ENCODE measurements around the gene FFAR3.

The FFAR3 gene

DNA sequence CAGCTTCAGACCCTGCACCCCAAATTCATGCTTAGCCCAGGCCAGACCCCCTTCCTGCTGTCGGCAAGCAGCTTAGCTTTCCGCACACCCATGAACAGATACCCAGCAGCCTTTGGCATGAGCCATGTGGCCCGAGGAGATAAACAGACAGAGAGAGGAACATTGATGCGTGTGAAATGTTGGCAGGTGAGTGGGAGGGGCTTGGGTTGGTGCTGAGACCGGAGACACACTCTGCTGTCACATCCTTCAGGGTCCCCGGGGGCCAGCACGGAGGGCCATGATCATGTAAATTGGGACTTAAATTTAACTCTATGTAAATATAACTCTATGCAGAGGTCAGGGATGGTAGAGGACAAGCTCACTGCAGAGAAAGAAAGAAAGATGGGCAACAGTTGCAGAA, 27.8 kb upstream of the FFAR3 start:
- no peak for DNase-seq (ENCODE audit: low spot score)

DNA sequence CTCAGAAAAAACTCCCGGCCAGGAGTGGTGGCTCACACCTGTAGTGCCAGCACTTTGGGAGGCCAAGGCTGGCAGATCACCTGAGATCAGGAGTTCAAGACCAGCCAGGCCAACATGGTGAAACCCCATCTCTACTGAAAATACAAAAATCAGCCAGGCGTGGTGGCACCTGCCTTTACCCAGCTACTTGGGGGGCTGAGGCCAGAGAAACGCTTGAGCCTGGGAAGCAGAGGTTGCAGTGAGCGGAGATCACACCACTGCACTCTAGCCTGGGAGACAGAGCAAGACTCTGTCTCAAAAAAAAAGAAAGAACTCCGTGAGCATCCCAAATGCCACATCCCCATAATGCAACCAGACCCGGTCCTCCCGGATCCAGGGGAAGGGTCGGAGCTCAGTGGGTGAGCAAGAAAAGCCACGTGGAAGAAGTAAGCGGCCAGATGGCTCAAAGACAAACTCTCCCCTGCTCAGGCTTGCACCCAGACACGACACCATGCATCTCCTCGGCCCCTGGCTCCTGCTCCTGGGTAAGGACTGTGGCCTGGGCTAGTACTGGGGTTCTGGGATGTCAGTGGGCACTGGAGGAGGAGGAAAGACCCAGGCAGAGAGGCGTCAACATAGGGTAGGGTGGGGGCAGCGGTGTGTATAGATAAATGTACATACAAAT, 26.6 kb upstream of the FFAR3 start:
- DNase-seq (ENCODE audit: low spot score) = no peak

DNA sequence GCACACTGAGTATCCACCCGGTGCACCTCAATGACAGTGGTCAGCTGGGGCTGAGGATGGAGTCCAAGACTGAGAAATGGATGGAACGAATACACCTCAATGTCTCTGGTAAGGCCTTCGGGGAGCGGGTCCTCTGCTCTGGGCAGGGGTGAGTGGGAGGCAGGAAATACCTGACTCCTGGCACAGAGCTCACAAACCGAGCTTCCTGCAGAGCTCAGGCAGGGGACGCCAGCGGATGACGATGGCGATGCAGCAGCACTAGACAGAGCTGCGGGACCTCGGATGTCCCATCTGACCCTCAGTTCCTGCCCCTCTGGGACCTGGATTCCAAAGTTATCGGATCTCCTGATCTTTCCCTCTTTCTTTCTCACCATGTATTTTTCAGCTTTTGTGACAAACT, 25.4 kb upstream of the FFAR3 start:
- DNase-seq (ENCODE audit: low spot score) = no peak

GRCh38 chr19:35334144-35334753, 24.0 kb upstream of the FFAR3 start:
- DNase-seq (ENCODE audit: low spot score) = no peak

- DNase-seq (ENCODE audit: low spot score) = no peak
Observed at GRCh38 chr19:35336166-35336955, 21.9 kb upstream of the FFAR3 start.

- DNase-seq (ENCODE audit: low spot score) = no peak
Observed at GRCh38 chr19:35337097-35337983, 20.9 kb upstream of the FFAR3 start.

DNA sequence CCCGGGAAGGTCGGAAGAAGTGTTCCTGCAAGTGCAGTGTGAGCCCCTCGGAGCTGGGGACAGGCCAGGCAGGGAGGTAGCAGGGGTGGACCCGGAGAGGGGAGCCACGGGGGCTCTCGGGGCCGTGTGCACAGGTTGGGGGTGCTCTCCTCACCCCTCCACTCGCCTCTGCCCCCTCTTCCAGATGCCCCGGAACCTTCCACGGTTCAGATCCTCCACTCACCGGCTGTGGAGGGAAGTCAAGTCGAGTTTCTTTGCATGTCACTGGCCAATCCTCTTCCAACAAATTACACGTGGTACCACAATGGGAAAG, 20.3 kb upstream of the FFAR3 start:
- no peak for DNase-seq (ENCODE audit: low spot score)

DNA sequence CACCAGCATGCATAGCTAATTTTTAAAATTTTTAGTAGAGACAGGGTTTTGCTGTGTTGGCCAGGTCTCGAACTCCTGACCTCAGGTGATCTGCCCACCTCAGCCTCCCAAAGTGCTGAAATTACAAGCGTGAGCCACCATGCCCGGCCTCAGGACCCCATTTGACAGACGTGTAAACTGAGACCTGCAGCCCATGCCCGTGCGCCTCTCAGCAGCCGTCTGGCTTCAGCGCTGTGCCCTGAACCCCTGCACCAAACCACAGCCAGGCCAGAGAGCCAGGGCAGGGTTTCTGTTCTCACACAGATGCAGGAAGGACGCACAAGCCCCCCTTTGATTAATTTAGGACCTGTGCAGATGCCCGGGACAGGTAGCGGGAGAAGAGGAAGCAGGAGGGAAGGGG, 17.8 kb upstream of the FFAR3 start:
- no peak for DNase-seq (ENCODE audit: low spot score)

DNA sequence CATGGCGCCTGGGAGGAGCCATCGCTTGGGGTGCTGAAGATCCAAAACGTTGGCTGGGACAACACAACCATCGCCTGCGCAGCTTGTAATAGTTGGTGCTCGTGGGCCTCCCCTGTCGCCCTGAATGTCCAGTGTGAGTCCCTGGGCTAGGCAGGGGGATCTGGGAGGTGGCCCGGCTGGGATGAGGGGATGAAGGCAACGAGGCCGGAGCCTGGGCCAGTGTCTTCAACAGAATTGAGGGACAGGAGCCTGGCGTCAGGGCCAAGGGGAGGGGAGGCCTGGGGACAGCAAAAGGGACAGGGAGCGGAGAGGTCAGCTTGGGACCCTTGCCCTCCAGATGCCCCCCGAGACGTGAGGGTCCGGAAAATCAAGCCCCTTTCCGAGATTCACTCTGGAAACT, 17.3 kb upstream of the FFAR3 start:
- no peak for DNase-seq (ENCODE audit: low spot score)

GRCh38 chr19:35341565-35342225, 16.6 kb upstream of the FFAR3 start:
- DNase-seq (ENCODE audit: low spot score) = no peak

DNA sequence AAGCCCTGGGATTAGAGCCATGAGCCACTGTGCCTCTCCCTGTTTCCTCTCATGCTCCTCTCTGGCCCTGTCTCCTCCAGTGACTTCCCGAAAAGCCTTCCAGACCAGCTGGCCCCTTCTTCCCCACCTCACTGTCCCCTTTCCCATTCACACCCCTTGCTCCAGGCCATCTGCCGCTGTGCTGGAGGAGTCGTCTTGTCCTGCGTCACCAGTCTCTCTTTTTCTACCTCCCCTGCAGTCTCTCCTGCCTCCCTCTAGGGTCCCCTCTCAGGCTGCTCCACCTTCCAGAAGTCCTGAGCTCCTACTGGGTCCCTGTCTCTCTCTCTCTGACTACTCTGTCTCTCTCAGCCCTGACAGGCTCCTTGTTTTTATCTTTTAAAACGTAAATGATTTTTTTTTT, 15.8 kb upstream of the FFAR3 start:
- DNase-seq (ENCODE audit: low spot score) = no peak

DNA sequence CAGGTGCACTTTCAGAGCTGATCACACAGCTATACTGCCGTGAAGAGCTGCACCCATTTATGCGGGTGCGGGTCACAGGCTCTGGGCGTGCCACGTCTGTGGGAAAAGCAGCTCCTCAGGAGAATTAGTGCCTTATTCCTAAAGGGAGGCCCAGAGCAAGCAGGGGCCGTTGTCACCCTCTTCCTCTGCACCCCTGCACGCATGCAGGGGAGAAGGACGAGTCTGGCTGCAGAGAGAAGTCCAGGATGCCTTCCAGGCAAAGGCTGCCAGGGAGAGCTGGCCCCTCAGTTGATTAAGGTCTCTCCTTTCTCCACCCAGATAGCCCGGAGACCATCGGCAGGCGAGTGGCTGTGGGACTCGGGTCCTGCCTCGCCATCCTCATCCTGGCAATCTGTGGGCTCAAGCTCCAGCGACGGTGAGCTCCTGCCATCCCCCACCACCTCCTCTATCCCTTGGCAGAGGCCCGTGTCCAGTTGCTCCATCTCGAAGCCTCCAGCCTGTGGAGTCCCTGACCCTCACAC, 13.7 kb upstream of the FFAR3 start:
- no peak for DNase-seq (ENCODE audit: low spot score)

DNA sequence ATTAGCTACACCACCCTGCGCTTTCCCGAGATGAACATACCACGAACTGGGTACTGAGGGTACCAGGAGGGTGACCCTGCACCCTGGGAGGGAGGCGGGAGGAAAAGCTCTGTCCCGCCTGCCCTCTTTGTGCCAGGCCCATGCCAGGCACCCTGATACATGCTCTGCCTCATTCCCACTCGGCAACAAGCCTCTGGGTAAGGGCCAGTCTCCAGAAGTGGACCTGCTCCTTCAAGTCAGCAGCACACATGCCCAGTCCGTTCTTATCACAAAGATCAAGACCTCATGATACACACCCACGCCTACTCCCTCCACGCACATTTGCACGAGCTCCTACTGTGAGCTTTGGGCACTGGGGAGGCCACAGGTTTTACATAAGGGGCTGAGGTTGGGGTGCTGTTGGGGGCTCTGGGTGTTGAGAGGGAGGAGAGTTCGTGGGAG, 12.6 kb upstream of the FFAR3 start:
- DNase-seq (ENCODE audit: low spot score) = no peak

GRCh38 chr19:35346193-35347052, 11.8 kb upstream of the FFAR3 start:
- DNase-seq (ENCODE audit: low spot score) = no peak

- no peak for DNase-seq (ENCODE audit: low spot score)
Observed at GRCh38 chr19:35347171-35347929, 10.9 kb upstream of the FFAR3 start, which contains the start of gene FFAR1. FFAR1 (plus strand) TSS chr19:35347902; CDS start chr19:35351552, 3,650 bp downstream.

DNA sequence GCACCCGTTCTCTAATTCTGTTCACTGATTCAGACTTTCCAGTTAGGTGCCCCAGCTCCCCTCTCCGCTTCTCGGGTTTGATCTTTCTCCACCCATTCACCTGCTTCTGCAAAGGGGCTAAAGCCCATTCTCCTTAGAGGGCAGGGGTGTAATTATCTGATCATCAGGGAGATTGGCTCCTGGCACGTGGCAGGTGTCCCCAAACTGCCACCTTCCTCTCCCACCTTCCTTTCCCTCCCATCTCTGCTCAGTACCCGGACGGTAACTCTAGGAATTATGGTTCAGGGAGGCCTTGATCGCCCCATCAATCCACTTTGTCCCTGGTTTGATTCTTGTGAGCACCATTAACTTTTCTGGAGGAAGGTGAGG, 10.3 kb upstream of the FFAR3 start:
- DNase-seq (ENCODE audit: low spot score) = no peak

DNA sequence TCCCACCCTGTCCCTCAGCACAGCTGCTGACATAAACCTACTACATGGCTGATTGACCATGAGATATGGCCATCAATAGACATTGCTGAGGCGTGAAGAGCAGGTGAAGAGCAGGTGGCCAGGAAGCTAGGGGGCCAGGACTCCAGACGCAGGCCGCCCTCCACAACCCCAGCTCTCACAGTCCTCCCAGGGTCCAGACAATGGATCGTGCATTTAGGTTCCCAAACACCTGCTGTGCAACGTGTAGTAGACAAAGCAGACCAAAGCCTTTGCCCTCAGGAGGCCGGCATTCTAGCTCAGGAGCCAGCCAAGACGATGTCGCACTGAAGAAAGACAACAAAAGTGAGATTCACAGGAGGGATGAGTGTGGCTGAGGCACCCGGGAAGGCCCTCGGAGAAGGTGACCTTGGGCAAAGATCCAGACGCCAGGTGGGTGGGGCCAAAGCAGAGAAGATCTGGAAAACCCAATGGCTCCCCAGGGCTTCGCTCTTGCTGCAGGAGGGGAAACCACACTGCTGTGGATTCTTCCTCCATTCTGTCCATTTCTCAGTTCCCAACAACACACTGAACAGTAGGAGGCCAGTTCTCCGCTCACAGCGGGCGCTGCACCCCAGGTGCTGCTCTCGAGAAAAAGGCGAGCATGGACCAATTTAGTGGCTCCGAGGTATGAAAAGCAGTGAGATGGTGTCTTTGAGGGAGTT, 9.2 kb upstream of the FFAR3 start:
- DNase-seq (ENCODE audit: low spot score) = no peak

GRCh38 chr19:35349614-35350521, 8.4 kb upstream of the FFAR3 start:
- no peak for DNase-seq (ENCODE audit: low spot score)

All from cerebellar cortex (tissue), 1 donor.